GM08714 (cell line): Measurements from ENCODE around the gene KRT33B.
A peak's percentile ranks its signal among the peaks of the same experiment; 100 is the strongest.

Experiments
- H3K4me3 ChIP-seq: fragments of 200-500 bp; sonication (Bioruptor generic); 2 replicates; pipeline ENCODE4 v1.5.1; 2014; ENCODE audit warnings: mild to moderate bottlenecking, low read length, inconsistent platforms
- ZNF274 ChIP-seq: IDR thresholded peaks from 2 replicates; pipeline ENCODE4 v1.6.1; 2012; ENCODE audit warnings: mild to moderate bottlenecking, low read depth, low read length

KRT33B gene

GRCh38 chr17:41340934-41341861 lies 28.4 kb downstream of the KRT33B start:
- peak overlapping the region; percentile 34; the same call in 1 of the 2 replicates for H3K4me3 ChIP-seq
- TF ChIP-seq ZNF274: no peak

- TF ChIP-seq ZNF274: no peak
- no peak overlapping the region; the same call in 1 of the 2 replicates for H3K4me3 ChIP-seq
Observed at GRCh38 chr17:41340494-41340893, 29.1 kb downstream of the KRT33B start.

GRCh38 chr17:41339571-41340172 lies 29.9 kb downstream of the KRT33B start:
- no peak overlapping the region; the same call in 1 of the 2 replicates for H3K4me3 ChIP-seq
- no peak for TF ChIP-seq ZNF274

GRCh38 chr17:41338961-41339485 lies 30.6 kb downstream of the KRT33B start:
- H3K4me3 ChIP-seq: no peak overlapping the region
- TF ChIP-seq ZNF274: no peak

GRCh38 chr17:41335747-41336146 lies 33.9 kb downstream of the KRT33B start:
- H3K4me3 ChIP-seq: no peak overlapping the region
- no peak for TF ChIP-seq ZNF274

- H3K4me3 ChIP-seq: no peak overlapping the region
- TF ChIP-seq ZNF274: no peak
Observed at GRCh38 chr17:41334385-41335305, 35.0 kb downstream of the KRT33B start.

GRCh38 chr17:41333836-41334235 lies 35.8 kb downstream of the KRT33B start:
- TF ChIP-seq ZNF274: no peak

GRCh38 chr17:41333098-41333497 lies 36.5 kb downstream of the KRT33B start:
- no peak overlapping the region for H3K4me3 ChIP-seq
- TF ChIP-seq ZNF274: no peak

More at GRCh38 chr17:41333836-41334235, 35.8 kb downstream of the KRT33B start:
- H3K4me3 ChIP-seq: no peak overlapping the region

GRCh38 chr17:41332239-41332638 lies 37.4 kb downstream of the KRT33B start:
- H3K4me3 ChIP-seq: no peak overlapping the region
- TF ChIP-seq ZNF274: no peak

GRCh38 chr17:41331606-41332005 lies 38.0 kb downstream of the KRT33B start:
- TF ChIP-seq ZNF274: no peak
- no peak overlapping the region for H3K4me3 ChIP-seq

GRCh38 chr17:41329279-41329948 lies 40.2 kb downstream of the KRT33B start:
- H3K4me3 ChIP-seq: no peak overlapping the region
- TF ChIP-seq ZNF274: no peak

- no peak for TF ChIP-seq ZNF274
- H3K4me3 ChIP-seq: no peak overlapping the region
Observed at GRCh38 chr17:41328207-41328606, 41.4 kb downstream of the KRT33B start.

GRCh38 chr17:41327411-41328120 lies 42.0 kb downstream of the KRT33B start:
- no peak overlapping the region for H3K4me3 ChIP-seq
- TF ChIP-seq ZNF274: no peak
